ENCODE results near the gene OVCH1. TPM values are rescaled to one million over a fixed set of nuclear protein-coding genes. Genes with fewer than 3 reads are reported as not detected.

OVCH1 gene
- polyA plus RNA-seq, 1 of the 3 experiments (the other 2 are of a cell fraction) = not detected

GRCh38 chr12:29543036-29543435 lies 45.5 kb upstream of the OVCH1 start:
- Histone ChIP-seq H3K27me3 (ENCODE audit: insufficient read depth) (no peaks in the 10 kb centered on the region), H3K79me2 (ENCODE audit: insufficient read depth) (no peaks in the 10 kb centered on the region), H3K4me3 (ENCODE audit: low read depth in 2 of 2, low read length in 1 of 2) (no peak overlapping the region), H3K4me1 (ENCODE audit: control insufficient read depth in 1 of 2, insufficient read depth in 2 of 2, low read depth in 1 of 2, low read length in 1 of 2) (no peaks in the 10 kb centered on the region), H2AFZ (ENCODE audit: low read depth) (no peak overlapping the region), H3K9me3 (no peaks in the 10 kb centered on the region), H3K9me2 (no peaks in the 10 kb centered on the region), H3F3A (replicated peaks; ENCODE audit: insufficient read depth) (no peaks in the 10 kb centered on the region), H3K27ac (ENCODE audit: low read depth in 2 of 2, low read length in 1 of 2) (no peak overlapping the region), H3K9ac (no peak overlapping the region), H3K36me3 (replicated peaks in 1 of 2; ENCODE audit: control insufficient read depth in 1 of 2, insufficient read depth in 2 of 2, low read length in 1 of 2) (no peaks in the 10 kb centered on the region), H4K20me1 (ENCODE audit: insufficient read depth) (no peaks in the 10 kb centered on the region), H3K4me2 (no peak overlapping the region)
- DNase-seq = no peak
- CTCF ChIA-PET = interaction anchor here (1.9 kb wide), 1 partner anchor 10 kb away, joined by 6 read pairs; no protein-coding TSS in a partner anchor
- POLR2A ChIA-PET = interaction anchor here (0.5 kb wide), 1 partner anchor 511 kb away, joined by 3 read pairs; no protein-coding TSS in a partner anchor
- TF ChIP-seq PBX3 (IDR thresholded peaks at IDR 0.05) = no peak
- no peak for TF ChIP-seq JUND (IDR thresholded peaks at IDR 0.05)
- no peak for TF ChIP-seq SMC3 (IDR thresholded peaks at IDR 0.05; ENCODE audit: low read depth, low read length)
- no peak for TF ChIP-seq TCF12 (IDR thresholded peaks at IDR 0.05)
- 55% methylated on average over 4 of the region's 4 CpGs for WGBS (ENCODE audit: low lambda C conversion rate)

- WGBS (ENCODE audit: low lambda C conversion rate) = 55% methylated on average over 2 of the region's 2 CpGs
- no peaks in the 10 kb centered on the region for H3K27me3 ChIP-seq (ENCODE audit: insufficient read depth)
- H3K9me2 ChIP-seq = no peaks in the 10 kb centered on the region
- TF ChIP-seq MEF2A (IDR thresholded peaks at IDR 0.05; ENCODE audit: borderline replicate concordance, low read depth) (no peak), USF1 (IDR thresholded peaks at IDR 0.05; ENCODE audit: borderline replicate concordance, low read depth) (no peak), GATA2 (CRISPR knock-in tag; IDR thresholded peaks at IDR 0.05) (no peak), YY1 (IDR thresholded peaks at IDR 0.05; ENCODE audit: low read depth) (no peak), MXI1 (IDR thresholded peaks at IDR 0.05; ENCODE audit: low read depth, low read length) (no peak), ELF1 (IDR thresholded peaks at IDR 0.05) (no peak), IRF3 (IDR thresholded peaks at IDR 0.05; ENCODE audit: low read depth, low read length) (no peak), CHD2 (IDR thresholded peaks at IDR 0.05; ENCODE audit: low read length, partially characterized antibody) (no peak), FOXM1 (IDR thresholded peaks at IDR 0.05; ENCODE audit: low read depth) (no peak), NRF1 (IDR thresholded peaks at IDR 0.05; ENCODE audit: low read depth, low read length) (no peak), RAD21 (IDR thresholded peaks at IDR 0.05; ENCODE audit: low read length) (no peak), FOXJ3 (CRISPR knock-in tag; IDR thresholded peaks at IDR 0.05) (no peak), USF2 (IDR thresholded peaks at IDR 0.05; ENCODE audit: borderline replicate concordance, low read depth, low read length) (no peak), RFX5 (IDR thresholded peaks at IDR 0.05; ENCODE audit: low read length) (no peak), SMC3 (IDR thresholded peaks at IDR 0.05; ENCODE audit: low read depth, low read length) (no peak), EP300 (IDR thresholded peaks at IDR 0.05; ENCODE audit: borderline replicate concordance in 1 of 2, low read depth in 1 of 2, low read length in 1 of 2) (no peak), POLR2AphosphoS5 (IDR thresholded peaks at IDR 0.05; ENCODE audit: low read depth, low read length) (no peak), REST (IDR thresholded peaks at IDR 0.05; ENCODE audit: low read depth, low read length) (no peak), GABPA (IDR thresholded peaks at IDR 0.05; ENCODE audit: low read depth) (no peak), FOSL2 (IDR thresholded peaks at IDR 0.05; ENCODE audit: borderline replicate concordance, low read depth) (no peak)
- H3K27ac ChIP-seq (ENCODE audit: low read depth in 2 of 2, low read length in 1 of 2) = no peak overlapping the region
- H2AFZ ChIP-seq (ENCODE audit: low read depth) = no peak overlapping the region
- CTCF ChIA-PET = no interaction called here
- POLR2A ChIA-PET = no interaction called here
- no peaks in the 10 kb centered on the region for H3K9me3 ChIP-seq
- no peak overlapping the region for H3K4me3 ChIP-seq (ENCODE audit: low read depth in 2 of 2, low read length in 1 of 2)
- H3K36me3 ChIP-seq (replicated peaks in 1 of 2; ENCODE audit: control insufficient read depth in 1 of 2, insufficient read depth in 2 of 2, low read length in 1 of 2) = no peaks in the 10 kb centered on the region
- no peak overlapping the region for H3K9ac ChIP-seq
- H3K79me2 ChIP-seq (ENCODE audit: insufficient read depth) = no peaks in the 10 kb centered on the region
- no peak overlapping the region for H3K4me2 ChIP-seq
- no peaks in the 10 kb centered on the region for H4K20me1 ChIP-seq (ENCODE audit: insufficient read depth)
- H3F3A ChIP-seq (replicated peaks; ENCODE audit: insufficient read depth) = no peaks in the 10 kb centered on the region
- H3K4me1 ChIP-seq (ENCODE audit: control insufficient read depth in 1 of 2, insufficient read depth in 2 of 2, low read depth in 1 of 2, low read length in 1 of 2) = no peaks in the 10 kb centered on the region; a peak in 1 of 4 replicates
- DNase-seq = no peak
Measured at GRCh38 chr12:29537298-29537697, 39.8 kb upstream of the OVCH1 start.

Measured in SK-N-SH (cell line).